ENCODE measurements around the gene SMIM24. TPM values are rescaled to one million over a fixed set of nuclear protein-coding genes. Genes with fewer than 3 reads are reported as not detected.

SMIM24 gene
- total RNA-seq, 1 donor from 2014 or later: 712 TPM

- peak; percentile 82 for DNase-seq (ENCODE audit: low spot score)
Observed at GRCh38 chr19:3474010-3474409, 6.3 kb downstream of the SMIM24 start.

- no peak for DNase-seq (ENCODE audit: low spot score)
Observed at GRCh38 chr19:3471954-3472655, 8.2 kb downstream of the SMIM24 start.

GRCh38 chr19:3470500-3471128 is 9.7 kb downstream of the SMIM24 start:
- no peak for DNase-seq (ENCODE audit: low spot score)

- DNase-seq (ENCODE audit: low spot score): no peak
Observed at GRCh38 chr19:3469638-3470499, 10.5 kb downstream of the SMIM24 start.

GRCh38 chr19:3468211-3468610 is 12.1 kb downstream of the SMIM24 start:
- no peak for DNase-seq (ENCODE audit: low spot score)

GRCh38 chr19:3467437-3468198 is 12.7 kb downstream of the SMIM24 start:
- no peak for DNase-seq (ENCODE audit: low spot score)

- DNase-seq (ENCODE audit: low spot score): peak; percentile 39
Observed at GRCh38 chr19:3466635-3467034, 13.7 kb downstream of the SMIM24 start.

- DNase-seq (ENCODE audit: low spot score): no peak
Observed at GRCh38 chr19:3465552-3465951, 14.8 kb downstream of the SMIM24 start.

- no peak for DNase-seq (ENCODE audit: low spot score)
Observed at GRCh38 chr19:3464587-3465235, 15.6 kb downstream of the SMIM24 start.

GRCh38 chr19:3463714-3464586 is 16.4 kb downstream of the SMIM24 start:
- DNase-seq (ENCODE audit: low spot score): no peak

GRCh38 chr19:3462991-3463713 is 17.2 kb downstream of the SMIM24 start:
- no peak for DNase-seq (ENCODE audit: low spot score)

- no peak for DNase-seq (ENCODE audit: low spot score)
Observed at GRCh38 chr19:3459965-3460582, 20.3 kb downstream of the SMIM24 start.

- peak; percentile 89 for DNase-seq (ENCODE audit: low spot score)
Observed at GRCh38 chr19:3459089-3459881, 21.0 kb downstream of the SMIM24 start.

- no peak for DNase-seq (ENCODE audit: low spot score)
Observed at GRCh38 chr19:3458229-3459088, 21.9 kb downstream of the SMIM24 start.

GRCh38 chr19:3457528-3458228 is 22.6 kb downstream of the SMIM24 start:
- DNase-seq (ENCODE audit: low spot score): no peak

GRCh38 chr19:3456925-3457527 is 23.3 kb downstream of the SMIM24 start:
- no peak for DNase-seq (ENCODE audit: low spot score)

Measured in mucosa of gallbladder (tissue), 1 donor.